SK-N-SH treated with all-trans-retinoic acid at 6 μM for 48 hours (cell line): ENCODE results near the gene SMTNL2.
A peak's percentile ranks its signal among the peaks of the same experiment; 100 is the strongest.
"Not testable (repeated sequence)": the region's sequence is repeated elsewhere in the genome, so short reads cannot be mapped to it uniquely, and the experiment has no call there.

ENCODE experiments used
- ATAC-seq: fragments of 200-7000 bp; cut with Tn5 transposase; 3 replicates; pipeline ENCODE4 v1.9.1; 2020; ENCODE audit warnings: mild to moderate bottlenecking, moderate library complexity
- ARNTL ChIP-seq: fragments of 450-650 bp; formaldehyde crosslinking; IDR thresholded peaks from 2 replicates; pipeline ENCODE4 v1.5.0; 2020; ENCODE audit warnings: low read depth, mild to moderate bottlenecking, moderate library complexity, borderline replicate concordance
- BACH2 ChIP-seq: fragments of 250-450 bp; sonication (Bioruptor Pico); IDR thresholded peaks from 2 replicates; pipeline ENCODE4 v1.9.0; 2021; ENCODE audit warnings: mild to moderate bottlenecking, borderline replicate concordance
- CREB5 ChIP-seq: fragments of 250-450 bp; sonication (Bioruptor Pico); IDR thresholded peaks from 2 replicates; pipeline ENCODE4 v1.5.1; 2020; ENCODE audit warnings: low read depth, mild to moderate bottlenecking, moderate library complexity
- CSDC2 ChIP-seq: fragments of 250-450 bp; sonication (Bioruptor Pico); IDR thresholded peaks from 2 replicates; pipeline ENCODE4 v1.5.0; 2020; ENCODE audit warnings: mild to moderate bottlenecking, moderate library complexity
- CSRNP3 ChIP-seq: fragments of 250-450 bp; sonication (Bioruptor Pico); IDR thresholded peaks from 2 replicates; pipeline ENCODE4 v1.5.1; 2021; ENCODE audit warnings: mild to moderate bottlenecking, moderate library complexity
- ESRRG ChIP-seq: fragments of 250-450 bp; sonication (Bioruptor Pico); IDR thresholded peaks from 2 replicates; pipeline ENCODE4 v1.6.1; 2021; ENCODE audit warnings: mild to moderate bottlenecking
- GLIS3 ChIP-seq: fragments of 250-450 bp; sonication (Bioruptor Pico); IDR thresholded peaks from 2 replicates; pipeline ENCODE4 v1.5.0; 2020; ENCODE audit warnings: mild to moderate bottlenecking, moderate library complexity
- OSR1 ChIP-seq: fragments of 250-450 bp; sonication (Bioruptor Pico); IDR thresholded peaks from 2 replicates; pipeline ENCODE4 v1.8.0; 2022; ENCODE audit warnings: moderate library complexity, mild to moderate bottlenecking, inconsistent platforms
- PATZ1 ChIP-seq: fragments of 250-450 bp; sonication (Bioruptor Pico); IDR thresholded peaks from 2 replicates; pipeline ENCODE4 v1.8.0; 2020; ENCODE audit warnings: mild to moderate bottlenecking, moderate library complexity, borderline replicate concordance
- POU6F1 ChIP-seq: fragments of 250-450 bp; sonication (Bioruptor Pico); IDR thresholded peaks from 2 replicates; pipeline ENCODE4 v1.8.0; 2021; ENCODE audit warnings: low read depth, mild to moderate bottlenecking, moderate library complexity, borderline replicate concordance
- PPARA ChIP-seq: fragments of 250-450 bp; sonication (Bioruptor Pico); IDR thresholded peaks from 2 replicates; pipeline ENCODE4 v1.5.0; 2020; ENCODE audit warnings: mild to moderate bottlenecking, borderline replicate concordance
- RARB ChIP-seq: fragments of 250-450 bp; sonication (Bioruptor Pico); IDR thresholded peaks from 2 replicates; pipeline ENCODE4 v1.8.0; 2021; ENCODE audit warnings: mild to moderate bottlenecking, moderate library complexity
- SNAI2 ChIP-seq: fragments of 250-450 bp; sonication (Bioruptor Pico); IDR thresholded peaks from 2 replicates; pipeline ENCODE4 v1.5.0; 2020; ENCODE audit warnings: mild to moderate bottlenecking, moderate library complexity
- TOX ChIP-seq: fragments of 250-450 bp; sonication (Bioruptor Pico); IDR thresholded peaks from 2 replicates; pipeline ENCODE4 v1.8.0; 2021; ENCODE audit warnings: mild to moderate bottlenecking, moderate library complexity, borderline replicate concordance
- TSHZ2 ChIP-seq: fragments of 250-450 bp; sonication (Bioruptor Pico); IDR thresholded peaks from 2 replicates; pipeline ENCODE4 v1.5.0; 2020; ENCODE audit warnings: mild to moderate bottlenecking, moderate library complexity
- ZFP3 ChIP-seq: fragments of 250-450 bp; sonication (Bioruptor Pico); IDR thresholded peaks from 2 replicates; pipeline ENCODE4 v1.5.0; 2020; ENCODE audit warnings: mild to moderate bottlenecking, moderate library complexity
- ZNF565 ChIP-seq: fragments of 450-650 bp; formaldehyde crosslinking; conservative IDR thresholded peaks from 2 replicates; pipeline ENCODE4 v1.5.0; 2020; ENCODE audit warnings: low read depth, mild to moderate bottlenecking, moderate library complexity
- ZNF70 ChIP-seq: fragments of 450-650 bp; formaldehyde crosslinking; IDR thresholded peaks from 2 replicates; pipeline ENCODE4 v1.5.0; 2020; ENCODE audit warnings: mild to moderate bottlenecking, moderate library complexity
- ZNF8 ChIP-seq: fragments of 450-650 bp; formaldehyde crosslinking; IDR thresholded peaks from 2 replicates; pipeline ENCODE4 v1.5.0; 2020; ENCODE audit warnings: mild to moderate bottlenecking, moderate library complexity

The SMTNL2 gene

GRCh38 chr17:4593021-4593421 is 8.7 kb downstream of the SMTNL2 start:
- ATAC-seq: no peak
- TF ChIP-seq CREB5 (CRISPR knock-in tag) (no peak), SNAI2 (no peak), ZNF8 (CRISPR knock-in tag) (no peak), ZNF565 (CRISPR knock-in tag) (no peak), CSRNP3 (no peak), CSDC2 (no peak), ZNF70 (CRISPR knock-in tag) (no peak), ESRRG (CRISPR knock-in tag) (no peak), GLIS3 (CRISPR knock-in tag) (no peak), PPARA (CRISPR knock-in tag) (no peak), BACH2 (CRISPR knock-in tag) (no peak), OSR1 (no peak), RARB (no peak), ZFP3 (no peak)

- no peak for ATAC-seq
- TF ChIP-seq SNAI2: no peak
- TF ChIP-seq GLIS3 (CRISPR knock-in tag): no peak
- TF ChIP-seq POU6F1 (CRISPR knock-in tag): no peak
- TF ChIP-seq ZNF70 (CRISPR knock-in tag): no peak
- no peak for TF ChIP-seq PATZ1
- no peak for TF ChIP-seq CREB5 (CRISPR knock-in tag)
- TF ChIP-seq ARNTL: no peak
- TF ChIP-seq OSR1: no peak
- no peak for TF ChIP-seq BACH2 (CRISPR knock-in tag)
- TF ChIP-seq ZNF8 (CRISPR knock-in tag): no peak
- TF ChIP-seq TSHZ2 (CRISPR knock-in tag): no peak
- no peak for TF ChIP-seq TOX
Observed at GRCh38 chr17:4594406-4594805, 10.1 kb downstream of the SMTNL2 start.

- peak; percentile 16; the same call in 1 of the 3 replicates for ATAC-seq
- TF ChIP-seq ZNF565 (CRISPR knock-in tag) (no peak), ZNF70 (CRISPR knock-in tag) (no peak), PATZ1 (no peak), OSR1 (no peak), ZNF8 (CRISPR knock-in tag) (no peak), TSHZ2 (CRISPR knock-in tag) (no peak)
- TF ChIP-seq, all 23 proteins: peak for 0
Observed at GRCh38 chr17:4594931-4595684, 10.8 kb downstream of the SMTNL2 start.

- ATAC-seq: not testable (repeated sequence)
Observed at GRCh38 chr17:4595685-4596342, 11.5 kb downstream of the SMTNL2 start.
